ENCODE results near the gene NCMAP. TPM values are rescaled to one million over a fixed set of nuclear protein-coding genes. Genes with fewer than 3 reads are reported as not detected.

Gene NCMAP
- total RNA-seq, 1 donor from 2014 or later: 0.49 TPM

DNA sequence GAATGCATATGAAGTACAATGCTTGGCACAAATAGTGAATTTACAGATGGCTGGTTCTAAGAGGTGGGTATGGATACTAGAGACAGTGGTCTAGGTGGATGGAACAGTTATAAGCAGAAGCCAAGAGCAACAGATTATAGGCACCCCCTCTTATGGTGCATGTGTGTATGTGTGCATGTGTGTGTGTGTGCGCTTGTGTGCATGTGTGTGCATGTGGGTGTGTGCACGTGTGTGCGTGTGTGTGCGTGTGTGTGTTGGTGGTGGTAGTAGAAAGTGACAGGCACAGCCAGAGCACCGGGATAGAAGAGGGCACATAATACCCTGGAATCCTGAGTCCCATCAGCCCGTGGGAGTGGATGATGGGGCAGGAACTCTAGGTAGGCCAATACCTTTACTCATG, 1.3 kb downstream of the NCMAP start:
- H3K9me3 ChIP-seq (ENCODE audit: low read depth): no peaks in the 10 kb centered on the region
- no peaks in the 10 kb centered on the region for H3K79me2 ChIP-seq (ENCODE audit: low read depth)
- no peaks in the 10 kb centered on the region for H4K20me1 ChIP-seq (ENCODE audit: low read depth)
- no peak overlapping the region for H3K9ac ChIP-seq
- H3K27ac ChIP-seq: no peak overlapping the region
- peaks cover under 1% of the 10 kb centered on the region for H3F3A ChIP-seq (ENCODE audit: low read depth)
- Mint-ChIP-seq H3K27me3 (ENCODE audit: insufficient read depth, low read depth) (peaks cover 30% of the 10 kb centered on the region), H3K36me3 (no peaks in the 10 kb centered on the region), H3K4me1 (peaks cover 61% of the 10 kb centered on the region), H3K4me3 (peak overlapping the region; percentile 53), H3K27ac (peak overlapping the region; percentile 57), H3K9me3 (no peaks in the 10 kb centered on the region)
- H3K4me2 ChIP-seq: no peak overlapping the region
- no peaks in the 10 kb centered on the region for H3K36me3 ChIP-seq
- DNase-seq (ENCODE audit: low spot score): no peak
- TF ChIP-seq EZH2 (IDR thresholded peaks at IDR 0.05): no peak
- TF ChIP-seq, protein P1, sequence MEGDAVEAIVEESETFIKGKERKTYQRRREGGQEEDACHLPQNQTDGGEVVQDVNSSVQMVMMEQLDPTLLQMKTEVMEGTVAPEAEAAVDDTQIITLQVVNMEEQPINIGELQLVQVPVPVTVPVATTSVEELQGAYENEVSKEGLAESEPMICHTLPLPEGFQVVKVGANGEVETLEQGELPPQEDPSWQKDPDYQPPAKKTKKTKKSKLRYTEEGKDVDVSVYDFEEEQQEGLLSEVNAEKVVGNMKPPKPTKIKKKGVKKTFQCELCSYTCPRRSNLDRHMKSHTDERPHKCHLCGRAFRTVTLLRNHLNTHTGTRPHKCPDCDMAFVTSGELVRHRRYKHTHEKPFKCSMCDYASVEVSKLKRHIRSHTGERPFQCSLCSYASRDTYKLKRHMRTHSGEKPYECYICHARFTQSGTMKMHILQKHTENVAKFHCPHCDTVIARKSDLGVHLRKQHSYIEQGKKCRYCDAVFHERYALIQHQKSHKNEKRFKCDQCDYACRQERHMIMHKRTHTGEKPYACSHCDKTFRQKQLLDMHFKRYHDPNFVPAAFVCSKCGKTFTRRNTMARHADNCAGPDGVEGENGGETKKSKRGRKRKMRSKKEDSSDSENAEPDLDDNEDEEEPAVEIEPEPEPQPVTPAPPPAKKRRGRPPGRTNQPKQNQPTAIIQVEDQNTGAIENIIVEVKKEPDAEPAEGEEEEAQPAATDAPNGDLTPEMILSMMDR (IDR thresholded peaks at IDR 0.05): no peak
- no peak for TF ChIP-seq EZH2phosphoT487 (IDR thresholded peaks at IDR 0.05)
- H2AFZ ChIP-seq (replicated peaks): no peak overlapping the region
- peaks cover 3% of the 10 kb centered on the region for H3K4me1 ChIP-seq
- peaks cover 51% of the 10 kb centered on the region for H3K27me3 ChIP-seq
- no peak overlapping the region for H3K4me3 ChIP-seq

DNA sequence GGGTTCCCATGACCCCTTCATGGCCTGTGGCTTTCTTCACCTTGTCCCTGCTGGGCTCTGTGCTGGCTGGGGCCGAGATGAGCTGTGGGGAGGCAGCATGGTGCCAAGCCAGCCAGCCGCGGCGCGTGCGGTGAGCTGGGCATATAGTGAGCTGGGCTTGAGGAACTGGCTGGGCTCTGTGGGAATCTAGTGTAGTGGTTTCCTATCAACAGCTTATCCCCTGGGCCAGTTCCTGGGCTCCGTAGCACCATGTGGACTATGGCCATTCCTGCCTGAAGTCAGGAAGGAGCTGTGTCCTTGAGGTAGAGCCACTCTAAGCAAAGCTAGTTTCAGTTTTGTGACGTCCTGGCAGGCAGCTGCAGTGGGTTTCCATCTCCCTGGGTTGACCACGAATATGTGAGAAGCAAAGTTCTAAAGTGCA, 1.8 kb downstream of the NCMAP start:
- no peak overlapping the region for H3K27ac Mint-ChIP-seq
- no peaks in the 10 kb centered on the region for H4K20me1 ChIP-seq (ENCODE audit: low read depth)

DNA sequence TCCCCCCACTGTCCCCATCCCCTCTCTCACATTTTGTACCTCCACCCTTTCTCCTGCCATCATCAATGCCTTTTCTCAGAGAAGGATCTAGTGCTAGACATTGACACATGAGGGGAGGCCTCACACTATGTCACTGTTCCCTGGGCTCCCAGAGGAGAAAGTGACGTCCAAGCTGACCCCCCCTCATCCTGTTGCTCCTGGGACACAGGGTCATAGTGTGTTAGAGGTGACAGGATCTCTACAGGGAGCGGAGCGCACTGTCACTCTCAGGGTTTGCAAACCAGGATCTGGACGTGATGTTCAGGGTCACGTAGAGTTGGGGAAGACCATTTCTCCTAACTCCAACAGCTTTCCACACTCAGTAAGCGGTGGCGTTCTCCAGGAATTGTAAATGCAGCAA, 2.6 kb downstream of the NCMAP start:
- Histone ChIP-seq H3K27ac (no peak overlapping the region), H3F3A (ENCODE audit: low read depth) (no peaks in the 10 kb centered on the region), H3K4me2 (no peak overlapping the region), H3K36me3 (no peaks in the 10 kb centered on the region), H3K4me1 (no peaks in the 10 kb centered on the region), H3K27me3 (peaks cover 50% of the 10 kb centered on the region), H2AFZ (replicated peaks) (no peak overlapping the region), H3K79me2 (ENCODE audit: low read depth) (no peaks in the 10 kb centered on the region), H4K20me1 (ENCODE audit: low read depth) (no peaks in the 10 kb centered on the region), H3K9ac (no peak overlapping the region), H3K9me3 (ENCODE audit: low read depth) (no peaks in the 10 kb centered on the region), H3K4me3 (no peak overlapping the region)
- Mint-ChIP-seq H3K4me1 (peaks cover 58% of the 10 kb centered on the region), H3K36me3 (no peaks in the 10 kb centered on the region), H3K9me3 (no peaks in the 10 kb centered on the region), H3K27ac (peak overlapping the region; percentile 42), H3K4me3 (peak overlapping the region; percentile 52), H3K27me3 (ENCODE audit: insufficient read depth, low read depth) (peaks cover 28% of the 10 kb centered on the region)
- TF ChIP-seq EZH2 (IDR thresholded peaks at IDR 0.05) (no peak), EZH2phosphoT487 (IDR thresholded peaks at IDR 0.05) (no peak)
- TF ChIP-seq, protein P1 (IDR thresholded peaks at IDR 0.05): no peak
- no peak for DNase-seq (ENCODE audit: low spot score)

More for the DNA sequence above, 1.8 kb downstream of the NCMAP start:
- Mint-ChIP-seq H3K9me3 (no peaks in the 10 kb centered on the region), H3K4me3 (no peak overlapping the region), H3K27me3 (ENCODE audit: insufficient read depth, low read depth) (peaks cover 30% of the 10 kb centered on the region), H3K36me3 (no peaks in the 10 kb centered on the region), H3K4me1 (peaks cover 62% of the 10 kb centered on the region)
- Histone ChIP-seq H3K4me2 (no peak overlapping the region), H3K9me3 (ENCODE audit: low read depth) (no peaks in the 10 kb centered on the region), H3F3A (ENCODE audit: low read depth) (no peaks in the 10 kb centered on the region), H3K36me3 (no peaks in the 10 kb centered on the region), H3K27me3 (peaks cover 51% of the 10 kb centered on the region), H3K4me3 (no peak overlapping the region), H3K9ac (no peak overlapping the region), H3K4me1 (no peaks in the 10 kb centered on the region), H3K79me2 (ENCODE audit: low read depth) (no peaks in the 10 kb centered on the region), H3K27ac (no peak overlapping the region), H2AFZ (replicated peaks) (no peak overlapping the region)
- DNase-seq (ENCODE audit: low spot score): no peak
- TF ChIP-seq, protein P1 (IDR thresholded peaks at IDR 0.05): no peak
- no peak for TF ChIP-seq EZH2phosphoT487 (IDR thresholded peaks at IDR 0.05)
- TF ChIP-seq EZH2 (IDR thresholded peaks at IDR 0.05): no peak
